ENCODE results near the gene MAPK11. TPM values are rescaled to one million over a fixed set of nuclear protein-coding genes. Genes with fewer than 3 reads are reported as not detected.

The MAPK11 gene
- total and polyA plus RNA-seq, 9 of the 15 experiments (the other 6 are each of a cell fraction or from before 2014, with no cell fraction given): 0.06 to 14.6 (median 5.3) TPM

DNA sequence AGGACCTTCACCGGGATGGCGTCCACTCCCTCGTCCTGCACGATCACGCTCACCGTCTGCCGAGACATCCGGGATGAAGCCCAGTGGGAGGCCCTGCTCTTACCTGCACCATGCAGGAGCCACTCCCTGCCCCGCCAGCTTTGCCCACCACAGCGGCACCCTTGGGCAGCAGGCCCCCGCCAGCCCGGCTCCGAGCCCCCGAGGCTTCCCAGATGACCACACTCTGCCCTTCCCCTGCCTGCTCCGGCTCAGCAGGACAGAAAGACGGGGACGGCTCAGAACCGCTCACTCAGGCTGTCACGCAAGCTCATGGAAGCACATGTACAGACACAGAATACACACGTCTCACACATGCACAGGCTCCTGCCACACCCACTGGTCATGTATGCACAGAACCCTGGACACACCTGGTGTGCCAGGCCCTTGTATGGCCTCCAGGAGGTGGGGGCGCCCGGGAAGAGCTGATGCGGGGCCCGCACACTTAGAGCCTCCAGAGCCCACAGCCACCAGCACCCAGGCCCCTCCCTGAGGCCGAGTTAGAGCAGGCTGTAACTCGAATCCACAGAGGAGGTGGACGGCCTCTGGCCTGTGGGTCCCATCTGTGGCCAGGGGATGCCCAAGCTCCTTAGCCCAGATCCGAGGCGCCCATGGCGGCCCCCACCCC lies 8.9 kb upstream of the MAPK11 start (continued):
- TF ChIP-seq NR2C1 (IDR thresholded peaks at IDR 0.05) (no peak), NR2C1 (tag; IDR thresholded peaks at IDR 0.05) (no peak)
- TF ChIP-seq, protein P1, sequence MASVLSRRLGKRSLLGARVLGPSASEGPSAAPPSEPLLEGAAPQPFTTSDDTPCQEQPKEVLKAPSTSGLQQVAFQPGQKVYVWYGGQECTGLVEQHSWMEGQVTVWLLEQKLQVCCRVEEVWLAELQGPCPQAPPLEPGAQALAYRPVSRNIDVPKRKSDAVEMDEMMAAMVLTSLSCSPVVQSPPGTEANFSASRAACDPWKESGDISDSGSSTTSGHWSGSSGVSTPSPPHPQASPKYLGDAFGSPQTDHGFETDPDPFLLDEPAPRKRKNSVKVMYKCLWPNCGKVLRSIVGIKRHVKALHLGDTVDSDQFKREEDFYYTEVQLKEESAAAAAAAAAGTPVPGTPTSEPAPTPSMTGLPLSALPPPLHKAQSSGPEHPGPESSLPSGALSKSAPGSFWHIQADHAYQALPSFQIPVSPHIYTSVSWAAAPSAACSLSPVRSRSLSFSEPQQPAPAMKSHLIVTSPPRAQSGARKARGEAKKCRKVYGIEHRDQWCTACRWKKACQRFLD (CRISPR knock-in tag; IDR thresholded peaks at IDR 0.05): no peak

DNA sequence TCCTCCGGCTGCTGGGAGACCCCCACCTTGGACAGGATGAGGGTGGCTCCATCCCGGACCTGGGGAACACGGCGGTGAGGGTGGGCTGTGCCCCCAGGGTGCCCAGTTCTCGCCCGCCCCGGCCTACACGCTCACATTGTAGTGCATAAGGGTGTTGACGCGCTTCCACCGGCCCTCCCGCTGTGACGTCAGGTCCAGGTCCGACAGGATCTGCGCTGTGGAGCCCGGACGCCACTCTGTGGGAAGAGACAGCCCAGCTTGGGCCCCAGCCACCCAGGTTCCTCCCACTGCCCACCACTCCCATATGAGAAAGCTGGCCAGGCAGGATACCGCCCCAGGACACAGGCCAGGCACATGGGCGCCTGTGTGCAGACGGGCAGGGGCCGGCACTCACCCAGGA lies 8.3 kb upstream of the MAPK11 start:
- Histone ChIP-seq H4K20me1 (replicated peaks; ENCODE audit: control insufficient read depth, insufficient read depth, low read length) (no peaks in the 10 kb centered on the region), H3K27ac (ENCODE audit: extremely low read depth, low read depth, low read length) (no peak overlapping the region), H3K79me2 (ENCODE audit: control insufficient read depth, insufficient read depth, low read length) (no peaks in the 10 kb centered on the region), H3K4me2 (ENCODE audit: insufficient read depth, low read length) (no peak overlapping the region), H3K27me3 (ENCODE audit: control insufficient read depth in 2 of 2, insufficient read depth in 2 of 2, low read length in 2 of 2) (no peaks in the 10 kb centered on the region), H3K36me3 (ENCODE audit: control insufficient read depth, insufficient read depth, low read length) (peaks cover 51% of the 10 kb centered on the region; the same call in 1 of the 3 replicates), H3K9me3 (replicated peaks; ENCODE audit: control insufficient read depth, insufficient read depth, low read depth, low read length) (no peaks in the 10 kb centered on the region), H2AFZ (ENCODE audit: low read depth, low read length) (no peak overlapping the region), H3K4me3 (no peak overlapping the region), H3K9ac (ENCODE audit: insufficient read depth in 1 of 2, low read depth in 2 of 2, low read length in 2 of 2) (no peak overlapping the region), H3K4me1 (replicated peaks in 1 of 2; ENCODE audit: control insufficient read depth in 2 of 2, insufficient read depth in 2 of 2, low read length in 2 of 2) (peaks cover 0 to 24% of the 10 kb centered on the region in 2 experiments; a peak in 3 of 5 replicates), H3K9me1 (ENCODE audit: control insufficient read depth, insufficient read depth, low read length) (no peaks in the 10 kb centered on the region)
- in situ Hi-C loops (cut with MboI): no loop called here
- ATAC-seq (no peak), FAIRE-seq (no peak), DNase-seq (ENCODE audit: extremely low read depth in 1 of 4, low spot score in 3 of 4) (no peak)
- no TSS peak for BruUV-seq (replicated peaks)
- intact Hi-C loops (cut with micrococcal nuclease): no loop called here
- WGBS (ENCODE audit: insufficient coverage, low coverage, missing lambda C conversion rate): 98% methylated on average over 13 of the region's 21 CpGs
- no peak for TF ChIP-seq ARNT (IDR thresholded peaks at IDR 0.05)
- TF ChIP-seq, protein P2, sequence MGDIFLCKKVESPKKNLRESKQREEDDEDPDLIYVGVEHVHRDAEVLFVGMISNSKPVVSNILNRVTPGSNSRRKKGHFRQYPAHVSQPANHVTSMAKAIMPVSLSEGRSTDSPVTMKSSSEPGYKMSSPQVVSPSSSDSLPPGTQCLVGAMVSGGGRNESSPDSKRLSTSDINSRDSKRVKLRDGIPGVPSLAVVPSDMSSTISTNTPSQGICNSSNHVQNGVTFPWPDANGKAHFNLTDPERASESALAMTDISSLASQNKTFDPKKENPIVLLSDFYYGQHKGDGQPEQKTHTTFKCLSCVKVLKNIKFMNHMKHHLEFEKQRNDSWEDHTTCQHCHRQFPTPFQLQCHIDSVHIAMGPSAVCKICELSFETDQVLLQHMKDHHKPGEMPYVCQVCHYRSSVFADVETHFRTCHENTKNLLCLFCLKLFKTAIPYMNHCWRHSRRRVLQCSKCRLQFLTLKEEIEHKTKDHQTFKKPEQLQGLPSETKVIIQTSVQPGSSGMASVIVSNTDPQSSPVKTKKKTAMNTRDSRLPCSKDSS (IDR thresholded peaks at IDR 0.05; ENCODE audit: low read depth, partially characterized antibody): no peak
- no peak for TF ChIP-seq BRD4 (IDR thresholded peaks at IDR 0.05)
- no peak for TF ChIP-seq RBFOX2 (IDR thresholded peaks at IDR 0.05; ENCODE audit: low read depth, low read length)
- TF ChIP-seq NFE2 (IDR thresholded peaks at IDR 0.05; ENCODE audit: low read depth): no peak
- no peak for TF ChIP-seq PML (IDR thresholded peaks at IDR 0.05; ENCODE audit: low read length)
- no peak for TF ChIP-seq SRF (CRISPR knock-in tag; IDR thresholded peaks at IDR 0.05)
- TF ChIP-seq CEBPB (tag; IDR thresholded peaks at IDR 0.05): no peak
- TF ChIP-seq, protein P3, sequence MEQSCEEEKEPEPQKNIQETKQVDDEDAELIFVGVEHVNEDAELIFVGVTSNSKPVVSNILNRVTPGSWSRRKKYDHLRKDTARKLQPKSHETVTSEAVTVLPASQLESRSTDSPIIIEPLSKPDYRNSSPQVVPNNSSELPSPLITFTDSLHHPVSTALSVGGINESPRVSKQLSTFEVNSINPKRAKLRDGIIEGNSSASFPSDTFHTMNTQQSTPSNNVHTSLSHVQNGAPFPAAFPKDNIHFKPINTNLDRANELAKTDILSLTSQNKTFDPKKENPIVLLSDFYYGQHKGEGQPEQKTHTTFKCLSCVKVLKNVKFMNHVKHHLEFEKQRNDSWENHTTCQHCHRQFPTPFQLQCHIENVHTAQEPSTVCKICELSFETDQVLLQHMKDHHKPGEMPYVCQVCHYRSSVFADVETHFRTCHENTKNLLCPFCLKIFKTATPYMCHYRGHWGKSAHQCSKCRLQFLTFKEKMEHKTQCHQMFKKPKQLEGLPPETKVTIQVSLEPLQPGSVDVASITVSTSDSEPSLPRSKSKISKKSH (CRISPR knock-in tag; IDR thresholded peaks at IDR 0.05): no peak
- TF ChIP-seq, protein P4, sequence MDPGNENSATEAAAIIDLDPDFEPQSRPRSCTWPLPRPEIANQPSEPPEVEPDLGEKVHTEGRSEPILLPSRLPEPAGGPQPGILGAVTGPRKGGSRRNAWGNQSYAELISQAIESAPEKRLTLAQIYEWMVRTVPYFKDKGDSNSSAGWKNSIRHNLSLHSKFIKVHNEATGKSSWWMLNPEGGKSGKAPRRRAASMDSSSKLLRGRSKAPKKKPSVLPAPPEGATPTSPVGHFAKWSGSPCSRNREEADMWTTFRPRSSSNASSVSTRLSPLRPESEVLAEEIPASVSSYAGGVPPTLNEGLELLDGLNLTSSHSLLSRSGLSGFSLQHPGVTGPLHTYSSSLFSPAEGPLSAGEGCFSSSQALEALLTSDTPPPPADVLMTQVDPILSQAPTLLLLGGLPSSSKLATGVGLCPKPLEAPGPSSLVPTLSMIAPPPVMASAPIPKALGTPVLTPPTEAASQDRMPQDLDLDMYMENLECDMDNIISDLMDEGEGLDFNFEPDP (CRISPR knock-in tag; IDR thresholded peaks at IDR 0.05): no peak
- CTCF ChIA-PET (ENCODE audit: low intra/inter-chr PET ratio): no interaction called here
- POLR2A ChIA-PET: no interaction called here

Measured in K562 (cell line).